Glomerular visceral epithelial cell (primary cell): Measurements from ENCODE around the gene TSC22D4.

Source experiments
- DNase-seq: peaks from one replicate; pipeline ENCODE4 v3.0.0-alpha.2; 2016; ENCODE audit errors: extremely low spot score

The TSC22D4 gene

DNA sequence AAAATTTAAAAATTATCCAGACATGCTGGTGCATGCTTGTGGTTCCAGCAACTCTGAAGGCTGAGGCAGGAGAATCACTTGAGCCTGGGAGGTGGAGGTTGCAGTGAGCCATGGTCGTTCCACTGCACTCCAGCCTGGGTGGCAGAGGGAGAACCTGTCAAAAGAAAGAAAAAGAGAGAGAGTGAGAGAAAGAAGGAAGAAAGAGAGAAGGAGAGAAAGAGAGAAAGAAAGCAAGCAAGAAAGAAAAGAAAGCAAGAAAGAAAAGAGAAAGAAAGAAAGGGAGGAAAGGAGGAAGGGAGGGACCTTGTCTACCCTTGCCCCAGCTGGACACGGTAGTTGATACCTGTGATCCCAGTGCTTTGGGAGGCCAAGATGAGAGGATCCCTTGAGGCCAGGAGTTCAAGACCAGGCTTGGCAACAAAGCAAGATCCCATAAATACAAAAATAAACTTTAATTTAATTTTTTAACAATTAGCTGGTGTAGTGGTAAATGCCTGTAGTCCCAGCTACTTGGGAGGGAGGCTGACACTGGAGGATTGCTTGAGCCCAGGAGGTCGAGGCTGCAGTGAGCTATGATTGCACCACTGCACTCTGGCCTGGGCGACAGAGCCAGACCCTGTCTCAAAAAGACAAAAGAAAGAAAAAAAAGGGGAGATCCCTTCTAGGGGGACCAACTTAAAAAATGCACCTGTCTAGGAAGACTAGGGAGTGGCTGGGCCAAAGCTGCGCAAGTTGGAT is 13.9 kb upstream of the TSC22D4 start:
- DNase-seq, result no peak

DNA sequence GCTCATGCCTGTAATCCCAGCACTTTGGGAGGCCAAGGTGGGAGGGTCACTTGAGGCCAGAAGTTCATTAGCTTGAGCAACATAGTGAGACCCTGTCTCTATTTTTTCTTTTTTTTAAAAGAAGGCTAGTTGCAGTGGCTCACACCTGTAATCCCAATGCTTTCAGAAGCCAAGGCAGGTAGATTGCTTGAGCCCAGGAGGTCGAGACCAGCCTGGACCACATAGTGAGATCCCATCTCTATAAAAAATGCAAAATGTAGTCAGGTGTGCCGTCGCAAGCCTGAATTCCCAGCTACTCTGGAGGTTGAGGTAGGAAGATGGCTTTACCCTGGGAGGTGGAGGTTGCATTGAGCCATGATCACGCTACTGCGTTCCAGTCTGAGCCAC is 12.2 kb upstream of the TSC22D4 start:
- no peak for DNase-seq

DNA sequence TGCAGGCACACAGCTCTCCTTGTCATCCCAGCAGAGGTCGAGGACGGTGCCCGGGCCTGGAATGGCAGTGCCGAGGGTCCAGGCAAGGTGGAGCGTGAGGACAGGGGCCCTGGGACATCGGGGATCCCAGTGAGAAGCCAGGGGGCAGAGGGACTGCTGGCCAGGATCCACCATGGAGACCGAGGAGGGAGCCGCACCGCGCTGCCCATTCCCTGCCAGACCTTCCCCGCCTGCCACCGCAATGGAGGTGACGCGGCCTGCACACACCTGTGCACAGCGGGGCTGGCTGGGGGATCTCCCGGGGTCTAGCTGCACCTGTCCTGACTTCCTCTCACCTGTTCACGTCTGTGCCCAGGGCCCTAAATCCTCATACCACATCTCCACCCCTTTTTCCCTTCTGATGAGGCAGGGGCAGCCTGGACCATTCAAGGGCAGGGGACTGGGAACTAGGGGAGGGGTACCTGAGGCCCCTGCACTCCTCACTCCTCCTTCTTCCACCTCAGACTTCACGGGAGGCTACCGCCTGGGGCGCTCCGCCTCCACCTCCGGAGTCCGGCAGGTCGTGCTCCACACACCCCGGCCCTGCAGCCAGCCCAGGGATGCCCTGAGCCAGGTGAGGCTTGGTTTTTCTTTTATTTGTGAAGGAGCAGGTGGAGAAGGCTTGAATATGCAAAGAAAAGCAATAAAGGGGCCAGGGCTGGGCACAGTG is 11.6 kb upstream of the TSC22D4 start:
- DNase-seq, result no peak

DNA sequence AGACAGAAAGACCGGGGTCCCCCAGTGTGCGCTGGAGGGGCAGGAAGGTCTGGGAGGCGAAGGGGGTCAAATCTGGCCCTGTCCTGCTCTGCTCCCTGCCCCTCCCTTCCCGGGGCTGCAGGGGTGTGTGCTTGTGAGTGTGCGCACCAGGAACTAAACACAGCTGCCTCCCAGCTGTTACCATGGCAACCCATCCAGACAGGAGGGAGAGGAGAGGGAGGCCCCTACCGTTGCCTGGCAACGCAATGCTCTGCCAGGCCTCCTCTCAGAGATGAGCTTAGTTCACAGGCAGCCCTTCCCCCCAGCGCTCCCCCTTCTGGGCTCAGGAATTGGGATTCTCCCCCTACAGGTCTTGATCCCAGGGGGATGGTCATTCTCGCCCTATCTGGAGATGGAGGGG is 10.8 kb upstream of the TSC22D4 start:
- DNase-seq, result peak; percentile 79

DNA sequence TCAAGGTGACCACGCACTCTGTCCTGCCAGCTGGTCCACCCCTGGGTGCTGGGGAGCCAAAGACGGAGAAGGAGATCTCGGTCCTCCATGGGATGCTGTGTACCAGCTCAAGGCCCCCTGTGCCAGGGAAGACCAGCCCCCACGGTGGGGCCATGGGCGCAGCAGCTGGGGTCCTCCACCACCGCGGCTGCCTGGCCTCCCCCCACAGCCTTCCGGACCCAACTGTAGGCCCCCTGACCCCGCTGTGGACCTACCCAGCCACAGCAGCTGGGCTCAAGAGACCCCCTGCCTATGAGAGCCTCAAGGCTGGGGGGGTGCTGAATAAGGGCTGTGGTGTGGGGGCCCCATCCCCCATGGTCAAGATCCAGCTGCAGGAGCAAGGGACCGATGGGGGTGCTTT is 10.1 kb upstream of the TSC22D4 start:
- DNase-seq, result no peak

- DNase-seq, result no peak
Observed at GRCh38 chr7:100488333-100489095, 9.5 kb upstream of the TSC22D4 start.

DNA sequence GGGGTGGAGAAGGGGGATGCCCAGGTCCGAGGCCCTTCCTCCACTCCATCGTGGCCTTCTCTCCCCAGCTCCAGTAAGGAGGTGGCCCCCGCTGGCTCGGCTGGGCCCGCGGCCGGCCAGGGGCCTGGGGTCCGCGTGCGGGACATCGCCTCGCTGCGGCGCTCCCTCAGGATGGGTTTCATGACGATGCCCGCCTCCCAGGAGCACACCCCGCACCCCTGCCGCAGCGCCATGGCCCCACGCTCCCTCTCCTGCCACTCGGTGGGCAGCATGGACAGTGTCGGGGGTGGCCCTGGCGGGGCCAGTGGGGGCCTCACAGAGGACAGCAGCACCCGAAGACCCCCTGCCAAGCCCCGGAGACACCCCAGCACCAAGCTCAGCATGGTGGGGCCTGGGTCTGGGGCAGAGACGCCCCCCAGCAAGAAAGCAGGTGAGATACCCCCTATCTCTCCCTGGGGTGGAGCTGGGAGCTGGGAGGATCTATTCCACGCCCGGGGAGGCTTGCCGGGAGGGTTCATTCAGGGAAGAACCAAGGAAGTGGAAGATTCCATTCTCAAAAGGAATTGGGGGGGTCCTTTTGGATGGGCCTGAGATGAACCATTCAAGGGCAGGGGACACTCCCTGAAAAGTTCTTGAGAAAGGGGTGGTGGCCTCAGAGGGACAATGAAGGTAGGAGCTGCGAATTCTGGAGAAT is 7.9 kb upstream of the TSC22D4 start:
- DNase-seq, result no peak

GRCh38 chr7:100486111-100486636 is 7.2 kb upstream of the TSC22D4 start:
- no peak for DNase-seq

- no peak for DNase-seq
Observed at GRCh38 chr7:100485471-100485876, 6.5 kb upstream of the TSC22D4 start.

DNA sequence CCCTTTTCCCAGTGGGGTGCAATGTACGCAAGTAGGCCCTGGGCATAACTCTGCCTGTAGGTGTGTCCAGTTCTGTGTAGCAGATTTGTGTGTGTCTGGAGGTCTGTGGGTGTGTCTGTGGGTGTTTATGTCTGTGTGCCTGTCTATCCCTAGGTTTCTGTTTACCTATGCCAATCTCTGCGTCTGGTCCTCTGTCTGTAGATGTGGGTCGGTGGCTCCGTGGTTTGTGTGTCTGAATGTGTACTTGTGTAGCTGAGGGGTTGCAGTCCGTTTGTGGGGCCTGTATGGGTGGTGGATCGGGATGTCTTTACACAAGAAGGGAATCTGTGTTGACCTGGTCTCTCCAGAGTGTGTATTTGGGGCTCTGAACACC is 5.6 kb upstream of the TSC22D4 start:
- DNase-seq, result no peak

DNA sequence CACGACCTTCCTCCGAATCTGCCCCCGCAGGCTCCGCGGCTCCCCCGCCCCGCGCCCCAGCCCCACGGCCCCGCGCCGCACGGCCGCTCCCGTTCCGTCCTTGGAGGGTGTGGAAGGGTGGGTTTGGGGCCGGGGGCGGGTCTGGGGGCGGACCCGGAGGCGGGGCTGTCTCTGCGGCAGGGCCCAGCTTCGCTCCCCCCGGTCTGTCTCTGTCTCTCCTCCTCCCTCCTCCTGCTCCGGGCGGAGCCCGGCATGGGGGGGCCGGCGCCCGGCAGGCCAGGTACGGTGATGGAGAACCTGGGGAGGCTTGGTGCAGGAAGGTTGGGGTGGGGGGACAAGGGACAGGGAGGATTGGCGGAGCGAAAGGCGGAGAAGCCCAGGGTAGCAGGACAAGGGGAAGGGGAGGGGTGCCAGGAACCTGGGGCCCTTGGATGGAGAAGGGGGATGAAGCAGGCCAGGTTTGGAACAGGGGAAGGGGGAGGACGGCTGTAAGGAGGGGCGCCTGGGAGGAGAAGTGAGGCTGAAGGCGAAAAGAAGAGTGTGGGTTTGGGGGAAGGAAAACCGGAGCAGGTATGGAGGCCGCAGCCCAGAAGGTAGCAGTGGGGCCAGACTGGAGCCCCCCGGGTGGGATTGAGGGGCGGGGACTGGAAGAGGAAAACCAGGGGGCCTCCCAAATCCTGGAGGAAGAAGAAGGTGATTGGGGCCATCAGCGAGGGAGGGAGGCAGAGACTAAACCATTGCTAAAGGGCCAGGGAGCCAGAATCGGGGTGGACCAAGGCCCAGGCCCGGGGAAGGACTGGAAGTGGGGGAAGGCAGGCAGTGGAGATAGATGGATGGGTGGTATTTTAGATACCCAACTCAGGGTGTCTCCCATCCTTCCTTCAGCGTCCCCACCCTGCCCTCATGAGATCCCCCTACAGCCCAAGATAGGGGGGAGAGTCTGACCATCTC is 5.0 kb upstream of the TSC22D4 start, which contains the start of gene NYAP1:
Gene NYAP1 (plus strand): TSS at position 206 of the 951 bp plus-strand sequence. CDS start 1,385 bp downstream, outside the sequence.
- no peak for DNase-seq

DNA sequence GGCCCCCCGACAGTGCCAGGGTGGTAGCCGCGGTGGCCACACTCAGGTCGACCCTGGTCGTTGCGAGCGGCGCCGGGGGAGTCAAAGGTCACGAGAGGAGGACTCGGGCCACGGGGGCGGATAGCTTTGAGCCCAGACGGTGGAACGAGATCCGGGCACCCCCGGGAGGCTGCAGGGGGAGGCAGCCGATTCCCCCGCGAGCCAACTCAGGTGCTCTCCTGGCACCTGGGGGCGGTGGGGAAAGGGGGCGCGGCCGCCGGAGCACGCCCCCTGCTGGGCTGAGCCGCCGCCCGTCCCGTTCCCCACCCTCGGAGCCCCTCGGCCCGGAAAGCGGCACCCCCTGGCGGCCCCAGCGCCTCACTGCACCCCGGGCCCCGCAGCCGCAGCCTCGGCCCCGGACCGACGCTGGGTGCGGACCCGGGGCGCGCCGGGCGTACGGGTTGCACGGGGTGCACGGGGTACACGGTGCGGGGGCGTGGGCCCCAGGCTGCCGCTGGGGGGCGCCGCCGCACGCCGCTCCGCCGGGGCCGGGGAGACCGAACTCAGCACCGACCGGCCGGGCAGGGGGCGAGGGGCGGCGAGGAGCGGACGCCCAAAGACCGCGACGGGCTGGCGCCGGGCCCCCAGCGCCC is 4.2 kb upstream of the TSC22D4 start:
- DNase-seq, result peak; percentile 57

DNA sequence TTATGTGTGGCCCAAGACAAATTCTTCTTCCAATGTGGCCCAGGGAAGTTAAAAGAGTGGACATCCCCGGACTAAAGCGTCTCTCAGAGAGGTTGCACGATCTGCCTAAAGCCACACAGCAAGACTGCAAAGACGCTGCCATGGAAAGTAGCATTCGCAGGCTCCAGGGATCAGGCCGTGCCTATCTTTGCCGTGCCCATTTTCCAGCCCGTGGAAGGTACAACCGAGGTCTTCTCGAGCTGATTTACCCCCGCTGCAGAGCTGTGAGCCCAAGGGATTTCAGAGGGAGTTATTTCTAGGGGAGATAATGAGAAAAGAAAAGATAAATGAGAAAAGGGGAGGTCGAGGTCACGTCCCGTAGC is 3.7 kb upstream of the TSC22D4 start:
- no peak for DNase-seq

DNA sequence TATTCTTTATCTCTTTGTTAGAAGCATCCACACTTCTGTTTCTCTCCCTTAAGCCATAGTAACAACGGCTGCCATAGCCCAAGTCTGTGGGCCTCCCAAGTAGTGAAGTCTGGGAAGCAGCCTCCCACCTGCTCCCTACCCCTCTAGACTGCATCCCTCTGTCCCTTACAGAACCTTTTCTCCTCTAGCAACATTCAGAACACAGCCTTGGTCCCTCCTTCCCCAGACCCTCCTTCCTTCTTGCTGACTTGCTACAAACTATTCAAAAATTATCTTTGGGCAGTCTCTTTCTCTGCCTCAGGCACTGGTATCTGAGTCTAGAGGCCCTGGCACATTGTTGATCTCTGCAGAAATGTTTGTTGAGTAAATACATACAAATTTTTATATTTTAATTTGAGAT is 2.5 kb upstream of the TSC22D4 start:
- DNase-seq, result no peak

- DNase-seq, result no peak
Observed at GRCh38 chr7:100477871-100478267, 1.1 kb downstream of the TSC22D4 start.

DNA sequence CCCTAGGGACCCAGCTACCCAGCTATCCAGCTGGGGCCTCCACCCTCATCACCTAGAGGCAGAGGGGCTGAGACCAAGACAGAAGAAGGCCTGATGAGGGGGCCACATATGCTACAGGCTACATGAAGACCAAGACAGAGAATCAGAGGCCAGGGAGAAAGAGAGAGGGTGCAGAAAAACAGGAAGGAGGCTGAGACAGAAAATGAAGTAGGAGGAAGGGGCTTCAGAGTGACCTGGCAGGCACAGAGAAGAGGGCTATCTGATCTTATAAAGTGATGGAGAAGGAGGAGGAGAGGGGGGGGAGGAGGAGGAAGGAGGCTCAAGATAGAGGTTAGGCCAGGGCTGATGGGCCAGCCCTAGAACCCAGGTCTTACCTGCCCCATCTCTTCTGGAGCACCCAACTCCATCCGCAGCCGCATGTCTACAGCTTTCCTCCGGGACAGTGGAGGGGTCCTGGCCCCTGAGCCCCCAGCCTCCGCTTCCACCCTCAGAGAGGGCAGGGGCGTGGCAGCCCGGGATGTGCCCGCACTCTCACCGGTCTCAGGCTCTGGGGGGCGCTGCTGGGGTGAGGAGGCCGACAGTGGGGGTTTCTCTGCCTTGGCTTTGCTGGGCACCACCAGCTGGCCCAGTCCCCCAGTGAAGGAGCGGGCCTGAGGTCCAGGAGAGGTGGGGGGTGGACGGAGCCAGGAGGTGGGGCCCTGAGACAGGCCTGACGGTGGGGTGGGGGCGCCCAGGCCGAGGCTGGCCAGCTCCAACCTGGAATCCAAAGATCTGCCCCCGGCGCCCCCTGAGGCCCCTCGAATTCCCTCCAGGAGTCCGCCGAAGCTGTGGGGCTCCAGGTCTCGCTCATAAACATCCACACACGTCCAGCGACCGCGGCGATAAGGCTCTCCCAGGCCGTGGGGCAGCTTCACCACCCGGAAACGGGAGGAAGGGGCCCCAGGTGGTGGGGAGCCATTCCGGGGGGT is 1.8 kb downstream of the TSC22D4 start:
- DNase-seq, result no peak

- DNase-seq, result no peak
Observed at GRCh38 chr7:100476101-100476780, 2.8 kb downstream of the TSC22D4 start.

- no peak for DNase-seq
Observed at GRCh38 chr7:100475549-100475948, 3.5 kb downstream of the TSC22D4 start.
